GM18520 (cell line): ENCODE measurements around the gene S100G.
"Not testable (repeated sequence)": the region's sequence is repeated elsewhere in the genome, so short reads cannot be mapped to it uniquely, and the experiment has no call there.

ENCODE experiments used
- ATAC-seq: cut with Tn5 transposase; IDR thresholded peaks from one replicate; pipeline ENCODE4 v1.9.1; 2021; ENCODE audit not compliant: unreplicated experiment

S100G gene, protein sequence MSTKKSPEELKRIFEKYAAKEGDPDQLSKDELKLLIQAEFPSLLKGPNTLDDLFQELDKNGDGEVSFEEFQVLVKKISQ

DNA sequence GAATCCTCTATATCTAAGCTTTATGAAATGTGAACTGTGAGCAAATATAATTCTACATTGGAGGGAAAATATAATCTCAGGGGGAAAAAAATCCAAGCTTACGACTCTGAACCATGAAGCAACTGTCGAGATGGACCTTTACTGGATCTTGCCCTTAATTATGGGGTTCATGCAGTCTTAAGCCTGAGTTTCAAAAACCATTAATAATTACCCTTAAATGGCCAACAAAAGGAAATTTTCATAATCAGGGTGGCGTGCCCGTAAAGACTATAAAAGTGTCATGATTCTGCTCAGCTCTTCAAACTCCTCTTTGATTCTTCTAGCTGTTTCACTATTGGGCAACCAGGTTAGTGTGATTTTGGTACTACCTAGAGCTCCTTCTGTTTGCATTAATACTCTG is at the start of gene S100G:
Gene S100G, plus strand, starts transcription at position 301 of the 400 bp plus-strand sequence. CDS start 849 bp downstream, outside the sequence.
- no peak for ATAC-seq

- no peak for ATAC-seq
These were observed 48.1 kb upstream of the S100G start for GRCh38 chrX:16601885-16602284.

DNA sequence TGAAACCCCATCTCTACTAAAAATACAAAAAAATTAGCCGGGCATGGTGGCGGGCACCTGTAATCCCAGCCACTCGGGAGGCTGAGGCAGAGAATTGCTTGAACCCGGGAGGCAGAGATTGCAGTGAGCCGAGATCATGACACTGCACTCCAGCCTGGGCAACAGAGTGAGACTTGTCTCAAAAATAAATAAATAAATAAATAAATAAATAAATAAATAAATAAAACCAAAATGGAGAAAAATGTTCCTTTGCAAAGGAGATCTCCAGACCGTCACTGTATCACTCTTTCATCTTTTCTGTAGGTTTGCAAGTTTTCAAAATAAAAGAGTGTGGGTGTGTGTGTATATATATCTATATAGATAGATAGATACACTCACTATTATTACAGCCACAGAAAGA is 46.7 kb upstream of the S100G start:
- not testable (repeated sequence) for ATAC-seq

DNA sequence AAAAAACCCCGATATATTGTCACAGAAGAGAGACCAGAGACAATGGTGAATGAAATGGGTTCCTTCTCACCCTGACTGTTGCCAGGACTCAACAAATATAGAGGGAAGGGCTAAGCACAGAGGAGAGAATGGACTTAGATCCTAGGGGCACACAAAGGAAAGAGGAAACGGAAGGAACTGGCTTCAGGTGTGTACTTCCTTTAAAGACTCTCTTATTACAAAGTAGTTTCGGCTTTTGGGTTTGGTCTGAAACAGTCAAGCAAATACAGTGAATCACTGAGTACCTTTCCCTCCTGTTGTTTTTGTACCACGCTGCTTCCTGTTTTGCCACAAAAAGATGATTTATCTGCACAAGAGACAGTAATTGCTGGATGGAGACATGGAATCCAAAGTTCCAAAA is 46.1 kb upstream of the S100G start:
- no peak for ATAC-seq

DNA sequence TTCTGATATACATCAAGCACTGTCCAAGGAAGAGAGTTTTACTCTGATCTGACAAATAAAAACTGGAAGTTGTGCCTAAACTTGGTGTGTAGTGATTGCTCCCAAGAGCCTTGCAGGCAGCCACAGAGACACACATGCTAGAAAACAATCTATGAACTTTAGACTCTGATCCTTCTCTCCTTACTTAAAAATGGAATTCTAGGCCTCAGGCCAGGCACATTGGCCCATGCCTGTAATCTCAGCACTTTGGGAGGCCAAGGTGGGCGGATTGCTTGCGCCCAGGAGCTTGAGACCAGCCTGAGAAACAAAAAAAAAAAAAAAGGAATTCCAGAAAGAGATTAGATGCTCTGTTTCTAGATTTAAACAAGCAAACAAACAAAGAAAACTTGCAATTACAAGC is 45.6 kb upstream of the S100G start:
- no peak for ATAC-seq

DNA sequence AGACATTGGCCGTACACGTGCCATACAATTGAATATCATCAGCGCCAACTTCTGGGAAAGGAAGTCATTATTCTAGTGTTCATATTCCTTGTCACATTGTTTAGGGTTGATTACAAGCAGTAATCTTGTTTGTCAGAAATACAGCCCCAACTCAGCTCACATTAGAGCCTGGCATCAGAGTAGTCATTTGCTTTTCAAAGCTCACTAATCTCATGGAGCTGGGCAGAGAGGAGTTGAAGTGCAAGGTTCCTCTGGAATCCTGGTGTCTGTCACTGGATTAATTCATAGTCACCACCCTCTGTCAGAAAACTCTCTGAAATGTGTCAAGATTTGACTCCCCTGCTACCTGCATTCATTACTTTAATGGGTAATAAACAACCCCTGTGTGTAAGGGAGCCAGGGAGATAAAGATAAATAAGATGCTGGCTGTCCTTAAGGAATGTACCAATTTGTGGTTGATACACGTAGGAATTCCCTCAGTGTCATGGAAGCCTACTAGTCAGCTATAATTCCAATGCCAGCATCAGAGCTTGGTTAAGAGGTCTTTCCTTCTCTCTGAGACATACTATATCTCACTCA is 43.7 kb upstream of the S100G start:
- ATAC-seq, result no peak

DNA sequence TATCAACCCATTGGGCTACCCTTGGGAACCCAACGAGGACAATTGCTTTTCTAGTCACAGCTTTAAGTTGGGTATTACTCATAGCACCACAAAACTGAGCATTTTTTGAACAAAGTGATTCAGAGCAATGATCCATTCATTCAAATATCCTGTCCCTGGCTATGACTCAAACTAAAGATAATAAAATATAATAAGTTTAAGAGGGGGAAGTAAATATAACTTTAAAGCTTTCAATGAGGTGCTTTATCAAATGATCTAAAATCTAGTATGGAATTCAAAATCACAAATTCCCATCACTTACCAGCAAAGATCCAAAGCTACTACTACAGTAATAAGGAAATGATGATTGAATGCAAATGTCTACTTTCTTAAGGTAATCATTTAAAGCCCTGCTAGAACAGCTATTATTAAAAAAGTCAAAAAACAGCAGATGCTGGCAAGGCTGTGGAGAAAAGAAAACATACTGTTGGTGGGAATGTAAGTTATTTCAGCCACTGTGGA is 39.8 kb upstream of the S100G start:
- no peak for ATAC-seq

- ATAC-seq, result not testable (repeated sequence)
These were observed 39.3 kb upstream of the S100G start for GRCh38 chrX:16610654-16611053.

DNA sequence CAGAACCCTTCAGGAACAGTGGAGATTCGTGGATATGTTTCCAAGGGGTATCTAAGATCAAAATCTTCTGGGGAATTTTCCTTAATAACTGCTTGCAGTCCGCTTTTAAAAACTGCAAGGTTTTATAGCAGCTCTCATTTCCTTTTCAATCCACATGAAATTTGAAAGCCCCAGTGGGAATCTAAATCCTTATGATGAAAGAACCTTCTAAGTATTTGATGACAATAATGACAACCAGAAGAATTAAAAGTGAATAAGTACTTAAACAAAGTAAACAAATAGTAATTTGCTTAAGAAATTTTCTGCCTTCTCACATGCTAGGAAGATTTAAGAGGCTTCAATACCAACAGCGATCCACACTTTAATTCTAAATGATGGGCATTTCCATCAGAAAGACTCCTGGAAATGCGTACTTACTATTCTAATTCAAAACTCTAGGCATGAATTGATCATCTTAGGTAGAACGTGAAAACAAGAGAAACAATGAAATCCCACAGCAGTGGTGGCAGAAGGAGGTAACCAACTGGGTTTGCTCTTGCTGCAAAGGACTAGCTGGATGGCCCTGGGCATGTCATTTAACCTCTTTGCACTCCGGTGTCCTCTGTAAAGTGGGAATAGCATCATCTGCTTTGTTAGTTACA is 37.6 kb upstream of the S100G start:
- no peak for ATAC-seq

GRCh38 chrX:16617382-16617781 is 32.6 kb upstream of the S100G start:
- no peak for ATAC-seq

- ATAC-seq, result no peak
These were observed 31.5 kb upstream of the S100G start for GRCh38 chrX:16618422-16618821.

DNA sequence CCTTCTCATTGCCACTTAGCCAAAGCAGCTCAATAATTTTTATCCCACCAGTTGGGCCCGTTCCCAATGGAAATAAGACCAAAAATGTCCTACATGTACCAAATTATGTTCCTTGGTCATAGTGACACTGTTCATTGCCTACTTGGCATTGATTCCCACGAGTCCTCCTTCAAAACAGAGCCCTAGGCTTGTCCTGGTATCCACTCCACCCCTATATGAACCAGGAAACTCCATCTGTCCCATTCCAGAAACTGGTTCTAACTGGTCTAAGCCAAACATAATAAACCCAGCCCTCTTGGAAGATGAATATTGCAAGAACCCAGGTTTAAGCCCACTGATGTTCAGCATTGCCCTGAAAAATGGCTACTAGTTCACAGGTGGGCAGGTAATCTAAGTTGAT is 30.9 kb upstream of the S100G start:
- ATAC-seq, result no peak

GRCh38 chrX:16628511-16628910 is 21.4 kb upstream of the S100G start:
- not testable (repeated sequence) for ATAC-seq

DNA sequence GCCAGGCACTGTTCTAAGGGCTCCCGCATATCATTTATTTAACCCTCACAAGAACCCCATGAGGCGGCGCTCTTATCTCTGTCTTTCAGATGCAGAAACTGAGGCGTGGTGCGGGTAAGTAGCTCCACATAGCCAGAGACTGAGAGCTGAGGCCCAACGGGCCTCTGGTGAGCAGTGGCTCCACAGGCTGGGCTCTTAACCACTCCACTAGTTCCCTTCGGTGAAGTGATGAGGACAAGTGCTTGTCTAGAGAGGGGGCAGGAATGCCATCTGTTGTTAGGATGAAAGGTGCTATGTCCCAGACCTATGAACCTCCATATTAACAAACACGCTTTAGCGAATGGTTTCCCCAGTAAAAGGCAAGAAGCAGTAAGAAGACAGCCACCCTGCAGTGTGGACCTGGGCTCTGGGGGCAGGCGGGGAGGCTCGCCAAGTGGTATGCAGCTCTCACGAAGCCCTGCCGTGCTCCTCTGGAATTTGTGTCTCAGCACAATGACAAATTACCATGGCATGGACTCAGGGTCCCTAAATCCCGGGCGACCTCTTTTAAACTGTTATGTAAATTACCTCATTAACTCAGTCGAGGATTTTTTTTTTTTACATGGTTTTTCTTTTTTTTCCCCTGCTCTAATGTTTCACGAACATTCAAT is 20.9 kb upstream of the S100G start:
- ATAC-seq, result no peak

- no peak for ATAC-seq
These were observed 20.0 kb upstream of the S100G start for GRCh38 chrX:16629909-16630308.

DNA sequence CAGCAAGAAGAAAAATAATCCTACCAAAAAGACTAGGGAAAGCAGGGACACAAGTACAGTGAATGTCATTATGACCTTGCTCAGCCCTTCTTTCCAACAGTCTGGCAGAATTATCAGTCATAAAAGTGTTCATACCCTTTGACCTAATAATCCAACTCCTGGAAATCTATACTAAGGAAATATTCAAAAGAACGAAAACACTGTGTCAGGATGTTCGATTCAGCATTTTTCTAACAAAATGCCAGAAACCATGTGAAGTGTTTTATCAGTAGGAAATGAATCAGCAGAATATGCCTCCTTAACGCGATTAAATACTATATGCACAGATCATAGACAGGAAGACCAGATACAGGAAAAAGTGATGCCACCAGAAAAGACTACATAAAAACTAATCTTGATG is 16.2 kb upstream of the S100G start:
- no peak for ATAC-seq

DNA sequence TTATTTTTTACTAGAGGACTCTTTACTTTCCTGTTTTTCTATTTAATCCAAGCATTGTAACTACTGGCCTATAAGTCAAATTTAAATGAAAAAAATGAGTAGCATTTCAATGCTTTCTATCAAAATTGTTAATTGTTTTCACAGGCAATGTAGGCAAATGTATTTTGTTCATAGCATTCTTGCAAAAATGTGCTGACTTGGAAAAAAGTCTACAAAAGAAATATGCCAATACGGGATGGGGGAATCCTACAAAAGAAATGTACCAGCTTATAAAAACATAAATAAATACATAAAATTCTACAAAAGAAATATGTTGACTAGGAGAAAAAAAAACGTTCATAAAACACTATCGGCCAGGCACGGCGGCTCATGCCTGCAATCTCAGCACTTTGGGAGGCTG is 14.9 kb upstream of the S100G start:
- ATAC-seq, result no peak

- ATAC-seq, result no peak
These were observed 14.4 kb upstream of the S100G start for GRCh38 chrX:16635596-16635995.

GRCh38 chrX:16638533-16638932 is 11.4 kb upstream of the S100G start:
- ATAC-seq, result no peak

DNA sequence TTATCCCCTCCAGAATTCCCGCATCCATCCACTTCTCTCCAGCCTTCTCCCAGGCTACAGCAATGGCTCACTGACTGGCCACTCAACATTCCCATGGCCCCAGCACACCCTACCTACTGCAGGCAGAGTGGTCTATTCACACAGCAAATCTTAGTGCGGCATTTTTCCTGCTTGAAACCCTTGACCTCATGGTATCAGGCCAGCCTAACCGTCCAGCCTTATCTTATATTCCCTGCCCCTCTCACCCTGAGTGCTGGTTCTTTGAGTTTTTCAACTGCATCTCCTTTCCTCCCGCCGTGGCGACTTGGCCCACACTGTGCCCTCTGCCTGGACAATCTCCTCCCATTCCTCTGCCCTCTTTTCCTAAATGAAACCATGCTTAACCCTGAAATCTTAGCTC is 10.0 kb upstream of the S100G start:
- no peak for ATAC-seq

- ATAC-seq, result no peak
These were observed 9.1 kb upstream of the S100G start for GRCh38 chrX:16640823-16641222.

DNA sequence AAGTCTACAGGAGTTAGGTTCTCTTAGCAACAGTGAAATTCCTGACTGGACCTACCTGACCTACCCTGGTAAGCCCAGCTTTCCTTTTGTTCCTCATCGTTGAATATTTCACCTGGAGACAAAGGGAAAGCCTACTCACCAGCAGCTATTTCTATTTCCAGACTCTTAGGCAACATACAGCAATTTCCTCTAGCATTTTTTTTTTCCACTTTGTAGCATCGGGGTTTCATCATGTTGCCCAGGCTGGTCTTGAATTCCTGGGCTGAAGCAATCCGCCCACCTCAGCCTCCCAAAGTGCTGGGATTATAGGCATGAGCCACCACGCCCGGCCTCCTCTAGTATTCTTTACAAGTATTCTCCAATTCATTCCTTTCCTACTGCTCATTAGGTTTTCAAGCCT is 6.8 kb upstream of the S100G start:
- ATAC-seq, result no peak
